Body of pancreas (tissue), 4 donors: ENCODE data around the gene TMEM220.

Source experiments
- POLR2A ChIP-seq, 3 donors: fragments of 450-650 bp; IDR thresholded peaks; one replicate each; pipeline ENCODE4 v1.6.1; 2016; ENCODE audit warnings: antibody characterized with exemption in 3 of 3, mild to moderate bottlenecking in 2 of 3
- TF ChIP-seq, protein P1 (sequence below), 7 experiments: fragments of 450-650 bp in 4 of 7; fragments of 200-600 bp in 3 of 7; sonication (generic) in 3 of 7; IDR thresholded peaks; one replicate each; pipeline ENCODE4 v1.5.1; 2016 to 2019; ENCODE audit warnings: antibody characterized with exemption in 7 of 7

- TF ChIP-seq, protein P1, sequence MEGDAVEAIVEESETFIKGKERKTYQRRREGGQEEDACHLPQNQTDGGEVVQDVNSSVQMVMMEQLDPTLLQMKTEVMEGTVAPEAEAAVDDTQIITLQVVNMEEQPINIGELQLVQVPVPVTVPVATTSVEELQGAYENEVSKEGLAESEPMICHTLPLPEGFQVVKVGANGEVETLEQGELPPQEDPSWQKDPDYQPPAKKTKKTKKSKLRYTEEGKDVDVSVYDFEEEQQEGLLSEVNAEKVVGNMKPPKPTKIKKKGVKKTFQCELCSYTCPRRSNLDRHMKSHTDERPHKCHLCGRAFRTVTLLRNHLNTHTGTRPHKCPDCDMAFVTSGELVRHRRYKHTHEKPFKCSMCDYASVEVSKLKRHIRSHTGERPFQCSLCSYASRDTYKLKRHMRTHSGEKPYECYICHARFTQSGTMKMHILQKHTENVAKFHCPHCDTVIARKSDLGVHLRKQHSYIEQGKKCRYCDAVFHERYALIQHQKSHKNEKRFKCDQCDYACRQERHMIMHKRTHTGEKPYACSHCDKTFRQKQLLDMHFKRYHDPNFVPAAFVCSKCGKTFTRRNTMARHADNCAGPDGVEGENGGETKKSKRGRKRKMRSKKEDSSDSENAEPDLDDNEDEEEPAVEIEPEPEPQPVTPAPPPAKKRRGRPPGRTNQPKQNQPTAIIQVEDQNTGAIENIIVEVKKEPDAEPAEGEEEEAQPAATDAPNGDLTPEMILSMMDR (IDR thresholded peaks at IDR 0.05), result no peak
- no peak for TF ChIP-seq POLR2A (IDR thresholded peaks at IDR 0.05)
Observed at GRCh38 chr17:10733666-10734065, 3.8 kb upstream of the TMEM220 start.
